ENCODE data around the gene ERI3. TPM values are rescaled to one million over a fixed set of nuclear protein-coding genes. Genes with fewer than 3 reads are reported as not detected.

The ERI3 gene
- total RNA-seq, 3 donors from 2014 or later: 66.8 to 70.8 (median 70.3) TPM

DNA sequence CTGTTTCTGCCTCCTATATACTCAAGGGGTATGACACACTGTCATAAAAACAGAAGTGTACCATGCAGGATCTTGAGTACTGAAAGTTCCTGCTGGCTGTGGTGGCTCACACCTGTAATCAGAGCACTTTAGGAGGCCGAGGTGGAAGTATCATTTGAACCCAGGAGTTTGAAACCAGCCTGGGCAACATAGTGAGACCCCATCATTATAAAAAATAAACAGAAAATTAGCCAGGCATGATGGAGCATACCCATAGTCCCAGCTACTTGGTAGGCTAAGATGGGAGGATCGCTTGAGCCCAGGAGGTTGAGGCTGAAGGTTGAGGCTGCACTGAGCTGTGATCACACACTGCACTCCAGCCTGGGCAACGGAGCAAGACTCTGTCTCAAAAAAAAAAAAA, 20.1 kb downstream of the ERI3 start:
- H3K9me3 Mint-ChIP-seq: no peaks in the 10 kb centered on the region
- no peak for ATAC-seq
- H3K36me3 Mint-ChIP-seq (ENCODE audit: insufficient read depth): peaks cover 63% of the 10 kb centered on the region

DNA sequence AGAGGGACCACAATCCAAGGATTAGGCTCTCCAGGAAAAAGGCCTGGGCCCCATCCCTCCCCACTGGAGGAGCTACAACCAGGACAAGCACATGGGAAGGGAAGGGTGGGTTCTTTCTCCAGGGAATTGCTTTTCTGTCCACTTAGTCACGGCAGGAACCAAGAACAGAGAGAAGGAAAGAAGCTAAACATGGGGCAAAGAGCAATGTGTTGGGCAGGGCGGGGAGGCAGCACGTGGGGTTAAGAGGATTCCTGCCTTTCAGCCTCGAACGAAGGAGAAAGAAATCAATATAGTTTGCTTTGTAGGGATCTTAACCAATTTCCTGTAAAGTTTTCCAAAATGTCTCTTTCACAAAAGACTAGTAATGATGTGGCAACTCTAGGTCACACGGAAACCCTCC, 21.7 kb downstream of the ERI3 start:
- no peak overlapping the region for H3K4me3 Mint-ChIP-seq
- ATAC-seq (no peak), DNase-seq (no peak)
- peaks cover 9% of the 10 kb centered on the region for H3K4me1 Mint-ChIP-seq (ENCODE audit: low read depth)
- peaks cover 58% of the 10 kb centered on the region for H3K36me3 Mint-ChIP-seq (ENCODE audit: insufficient read depth)
- H3K27me3 Mint-ChIP-seq (ENCODE audit: low read depth): no peaks in the 10 kb centered on the region
- H3K9me3 Mint-ChIP-seq: no peaks in the 10 kb centered on the region

More for the DNA sequence above, 20.1 kb downstream of the ERI3 start:
- DNase-seq: no peak
- H3K4me3 Mint-ChIP-seq: no peak overlapping the region
- H3K4me1 Mint-ChIP-seq (ENCODE audit: low read depth): no peaks in the 10 kb centered on the region
- H3K27me3 Mint-ChIP-seq (ENCODE audit: low read depth): no peaks in the 10 kb centered on the region

- Mint-ChIP-seq H3K27me3 (ENCODE audit: low read depth) (no peaks in the 10 kb centered on the region), H3K9me3 (no peaks in the 10 kb centered on the region), H3K36me3 (ENCODE audit: insufficient read depth) (peaks cover 51% of the 10 kb centered on the region), H3K4me3 (no peak overlapping the region), H3K4me1 (ENCODE audit: low read depth) (peaks cover 9% of the 10 kb centered on the region)
- no peak for DNase-seq
- no peak for ATAC-seq
Measured at GRCh38 chr1:44332505-44332904, 22.6 kb downstream of the ERI3 start.

GRCh38 chr1:44330935-44331334, 24.1 kb downstream of the ERI3 start:
- DNase-seq (no peak), ATAC-seq (no peak)
- peaks cover 41% of the 10 kb centered on the region for H3K36me3 Mint-ChIP-seq (ENCODE audit: insufficient read depth)
- H3K4me1 Mint-ChIP-seq (ENCODE audit: low read depth): peaks cover 9% of the 10 kb centered on the region
- H3K4me3 Mint-ChIP-seq: no peak overlapping the region
- no peaks in the 10 kb centered on the region for H3K27me3 Mint-ChIP-seq (ENCODE audit: low read depth)
- no peaks in the 10 kb centered on the region for H3K9me3 Mint-ChIP-seq

- no peaks in the 10 kb centered on the region for H3K9me3 Mint-ChIP-seq
- H3K4me1 Mint-ChIP-seq (ENCODE audit: low read depth): peaks cover 9% of the 10 kb centered on the region
- no peaks in the 10 kb centered on the region for H3K27me3 Mint-ChIP-seq (ENCODE audit: low read depth)
- H3K36me3 Mint-ChIP-seq (ENCODE audit: insufficient read depth): peaks cover 34% of the 10 kb centered on the region
- DNase-seq (no peak), ATAC-seq (no peak)
- H3K4me3 Mint-ChIP-seq: no peak overlapping the region
Measured at GRCh38 chr1:44328671-44329416, 26.2 kb downstream of the ERI3 start.

- peaks cover 27% of the 10 kb centered on the region for H3K36me3 Mint-ChIP-seq (ENCODE audit: insufficient read depth)
- no peaks in the 10 kb centered on the region for H3K9me3 Mint-ChIP-seq
- ATAC-seq: no peak
- H3K4me3 Mint-ChIP-seq: no peak overlapping the region
- DNase-seq: no peak
- H3K4me1 Mint-ChIP-seq (ENCODE audit: low read depth): peaks cover 9% of the 10 kb centered on the region
- no peaks in the 10 kb centered on the region for H3K27me3 Mint-ChIP-seq (ENCODE audit: low read depth)
Measured at GRCh38 chr1:44327679-44328491, 27.2 kb downstream of the ERI3 start.

DNA sequence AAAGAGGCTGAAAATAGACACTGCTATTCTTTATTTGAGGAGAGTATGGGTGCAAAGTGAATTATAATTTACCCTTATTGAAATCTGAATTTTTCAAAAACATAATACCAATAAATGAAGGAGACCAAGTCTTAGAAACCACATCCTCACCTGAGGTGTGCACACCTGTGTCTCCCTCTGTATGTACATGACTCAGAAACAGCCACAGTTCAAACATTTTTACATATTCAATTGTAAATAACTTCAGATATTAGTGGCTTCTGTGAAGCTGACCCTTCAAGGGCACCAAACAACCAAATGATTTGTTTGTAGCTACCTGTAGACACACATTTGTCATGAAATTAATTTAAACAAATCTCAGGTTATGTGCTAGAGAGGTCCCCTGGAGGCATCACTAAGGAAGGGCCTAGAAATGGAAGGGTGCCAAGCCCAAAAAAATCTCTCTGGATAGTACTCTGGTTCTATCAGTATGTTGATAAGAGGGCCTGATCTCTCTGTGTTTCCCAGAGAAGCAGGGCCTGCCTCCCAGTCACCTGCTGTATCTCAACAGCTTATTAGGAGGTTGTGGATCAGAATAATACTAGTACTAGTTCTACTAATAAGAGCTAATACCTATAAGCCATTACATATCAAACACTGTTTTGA, 28.1 kb downstream of the ERI3 start:
- no peaks in the 10 kb centered on the region for H3K27me3 Mint-ChIP-seq (ENCODE audit: low read depth)
- H3K36me3 Mint-ChIP-seq (ENCODE audit: insufficient read depth): peaks cover 19% of the 10 kb centered on the region
- ATAC-seq (no peak), DNase-seq (no peak)
- no peak overlapping the region for H3K4me3 Mint-ChIP-seq
- peaks cover 9% of the 10 kb centered on the region for H3K4me1 Mint-ChIP-seq (ENCODE audit: low read depth)
- H3K9me3 Mint-ChIP-seq: no peaks in the 10 kb centered on the region

GRCh38 chr1:44326024-44326701, 28.9 kb downstream of the ERI3 start:
- Mint-ChIP-seq H3K4me1 (ENCODE audit: low read depth) (peaks cover 9% of the 10 kb centered on the region), H3K27me3 (ENCODE audit: low read depth) (no peaks in the 10 kb centered on the region), H3K36me3 (ENCODE audit: insufficient read depth) (peaks cover 12% of the 10 kb centered on the region), H3K9me3 (no peaks in the 10 kb centered on the region), H3K4me3 (no peak overlapping the region)
- ATAC-seq (no peak), DNase-seq (no peak)

DNA sequence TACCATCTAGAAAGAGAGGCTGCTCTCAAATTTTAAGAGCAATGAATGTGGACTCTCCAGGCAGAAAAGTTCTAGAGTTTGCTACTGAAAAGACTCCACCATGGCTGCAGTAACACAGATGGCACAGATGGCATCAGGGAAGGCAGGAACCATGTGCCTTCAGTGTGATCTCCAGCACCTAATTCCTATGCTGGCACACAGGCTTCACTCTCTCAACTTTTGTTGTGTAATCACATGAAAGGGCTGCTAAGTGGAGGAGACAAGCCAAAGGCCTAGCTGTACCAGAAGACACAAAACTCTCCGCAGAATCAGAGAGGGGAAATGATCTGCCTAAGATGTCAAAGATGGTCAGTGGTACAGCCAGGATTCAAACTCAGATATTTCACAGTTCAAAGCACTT, 31.1 kb downstream of the ERI3 start:
- H3K9me3 Mint-ChIP-seq: no peaks in the 10 kb centered on the region
- ATAC-seq (no peak), DNase-seq (no peak)
- peaks cover 4% of the 10 kb centered on the region for H3K36me3 Mint-ChIP-seq (ENCODE audit: insufficient read depth)
- H3K27me3 Mint-ChIP-seq (ENCODE audit: low read depth): no peaks in the 10 kb centered on the region
- H3K4me3 Mint-ChIP-seq: no peak overlapping the region
- H3K4me1 Mint-ChIP-seq (ENCODE audit: low read depth): peaks cover 4% of the 10 kb centered on the region

DNA sequence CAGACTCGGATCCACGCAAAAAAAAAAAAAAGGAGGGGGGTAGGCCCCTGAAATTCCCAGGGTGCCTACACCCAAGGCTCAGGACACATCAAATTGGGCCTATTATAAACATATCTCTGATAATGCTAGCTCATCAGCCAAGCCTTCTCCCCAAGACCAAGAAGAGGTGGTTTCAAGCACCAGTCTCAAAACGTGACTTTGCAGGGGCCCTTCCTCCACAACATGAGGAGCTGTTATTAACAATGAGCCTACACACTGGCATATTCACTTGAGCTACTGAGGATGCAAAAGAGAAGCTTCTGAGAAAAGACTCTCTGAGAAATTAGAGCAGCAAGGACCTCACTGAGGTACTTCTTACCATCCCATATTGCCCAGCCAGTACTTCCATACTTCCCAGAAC, 32.7 kb downstream of the ERI3 start:
- H3K4me1 Mint-ChIP-seq (ENCODE audit: low read depth): peaks cover 10% of the 10 kb centered on the region
- no peaks in the 10 kb centered on the region for H3K27me3 Mint-ChIP-seq (ENCODE audit: low read depth)
- DNase-seq (no peak), ATAC-seq (no peak)
- H3K36me3 Mint-ChIP-seq (ENCODE audit: insufficient read depth): peaks cover 11% of the 10 kb centered on the region
- H3K9me3 Mint-ChIP-seq: no peaks in the 10 kb centered on the region
- H3K4me3 Mint-ChIP-seq: no peak overlapping the region

DNA sequence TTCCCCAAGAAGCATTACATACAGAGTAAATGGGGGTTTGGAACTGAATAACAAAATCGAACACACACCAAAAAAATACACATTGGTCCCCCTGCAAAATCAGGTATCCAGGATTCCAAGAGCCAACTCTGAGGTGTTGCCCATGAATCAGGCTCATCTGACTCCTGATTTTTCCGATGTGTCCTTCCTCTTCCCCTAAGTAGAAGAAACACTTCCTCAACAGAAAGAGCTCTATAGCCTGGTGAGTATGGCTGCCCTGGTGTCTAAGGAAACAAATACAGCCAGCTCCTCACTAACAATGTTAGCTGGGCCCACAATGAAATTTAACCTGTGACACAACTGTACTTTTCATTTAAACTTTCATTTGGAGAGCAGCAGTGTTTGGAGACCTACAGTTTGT, 33.6 kb downstream of the ERI3 start:
- no peaks in the 10 kb centered on the region for H3K27me3 Mint-ChIP-seq (ENCODE audit: low read depth)
- ATAC-seq (no peak), DNase-seq (no peak)
- H3K36me3 Mint-ChIP-seq (ENCODE audit: insufficient read depth): peaks cover 11% of the 10 kb centered on the region
- peaks cover 10% of the 10 kb centered on the region for H3K4me1 Mint-ChIP-seq (ENCODE audit: low read depth)
- no peak overlapping the region for H3K4me3 Mint-ChIP-seq
- no peaks in the 10 kb centered on the region for H3K9me3 Mint-ChIP-seq

GRCh38 chr1:44318097-44319088, 36.7 kb downstream of the ERI3 start:
- no peak overlapping the region for H3K4me3 Mint-ChIP-seq
- H3K4me1 Mint-ChIP-seq (ENCODE audit: low read depth): peaks cover 10% of the 10 kb centered on the region
- H3K27me3 Mint-ChIP-seq (ENCODE audit: low read depth): no peaks in the 10 kb centered on the region
- ATAC-seq (peak in 1 of 2 donors; percentile 50), DNase-seq (peak; percentile 37)
- no peaks in the 10 kb centered on the region for H3K9me3 Mint-ChIP-seq
- H3K36me3 Mint-ChIP-seq (ENCODE audit: insufficient read depth): peaks cover 11% of the 10 kb centered on the region

GRCh38 chr1:44316231-44316759, 38.8 kb downstream of the ERI3 start:
- DNase-seq (no peak), ATAC-seq (no peak)
- Mint-ChIP-seq H3K4me1 (ENCODE audit: low read depth) (peaks cover 10% of the 10 kb centered on the region), H3K4me3 (no peak overlapping the region), H3K36me3 (ENCODE audit: insufficient read depth) (peaks cover 17% of the 10 kb centered on the region), H3K27me3 (ENCODE audit: low read depth) (no peaks in the 10 kb centered on the region), H3K9me3 (no peaks in the 10 kb centered on the region)

Measured in activated T-cell treated with anti-CD3 and anti-CD28 coated beads, Interleukin-2, amount 50 U/mL, for 4 hours (primary cell).